NCI-H524 (cell line): ENCODE data around the gene LRRC45.

Source experiments
- DNase-seq, 2 experiments: peaks; one replicate each; lab custom pipeline; 2025; lab: John Stamatoyannopoulos, UW

LRRC45 gene

GRCh38 chr17:82007228-82007494 lies 15.9 kb upstream of the LRRC45 start:
- DNase-seq, result no peak

GRCh38 chr17:82007495-82008257 lies 15.4 kb upstream of the LRRC45 start:
- no peak for DNase-seq

- DNase-seq, result no peak
These were observed 14.7 kb upstream of the LRRC45 start for GRCh38 chr17:82008258-82008940.

- DNase-seq, result no peak
These were observed 14.1 kb upstream of the LRRC45 start for GRCh38 chr17:82008941-82009405.

- DNase-seq, result no peak
These were observed 13.7 kb upstream of the LRRC45 start for GRCh38 chr17:82009413-82009812.

GRCh38 chr17:82010575-82011525 lies 12.3 kb upstream of the LRRC45 start:
- no peak for DNase-seq

- no peak for DNase-seq
These were observed 11.4 kb upstream of the LRRC45 start for GRCh38 chr17:82011617-82012187.

GRCh38 chr17:82012261-82012639 lies 10.9 kb upstream of the LRRC45 start:
- no peak for DNase-seq

GRCh38 chr17:82012640-82013295 lies 10.3 kb upstream of the LRRC45 start:
- DNase-seq, result peak; percentile 37 to 46

GRCh38 chr17:82013341-82013740 lies 9.8 kb upstream of the LRRC45 start:
- DNase-seq, result no peak

- no peak for DNase-seq
These were observed 9.3 kb upstream of the LRRC45 start for GRCh38 chr17:82013772-82014321.

GRCh38 chr17:82014432-82014831 lies 8.7 kb upstream of the LRRC45 start:
- DNase-seq, result no peak

- DNase-seq, result no peak
These were observed 8.2 kb upstream of the LRRC45 start for GRCh38 chr17:82014971-82015310.

GRCh38 chr17:82015311-82015971 lies 7.7 kb upstream of the LRRC45 start:
- no peak for DNase-seq

- no peak for DNase-seq
These were observed 6.8 kb upstream of the LRRC45 start for GRCh38 chr17:82016061-82016874.

GRCh38 chr17:82016875-82017459 lies 6.1 kb upstream of the LRRC45 start:
- no peak for DNase-seq

- DNase-seq, result no peak
These were observed 5.4 kb upstream of the LRRC45 start for GRCh38 chr17:82017612-82018151.

GRCh38 chr17:82018152-82018988 lies 4.7 kb upstream of the LRRC45 start:
- DNase-seq, result no peak
